ENCODE results near the gene GOLIM4. TPM values are rescaled to one million over a fixed set of nuclear protein-coding genes. Genes with fewer than 3 reads are reported as not detected.

The GOLIM4 gene
- total RNA-seq, 1 experiment from 2014 or later, result 17.5 TPM

DNA sequence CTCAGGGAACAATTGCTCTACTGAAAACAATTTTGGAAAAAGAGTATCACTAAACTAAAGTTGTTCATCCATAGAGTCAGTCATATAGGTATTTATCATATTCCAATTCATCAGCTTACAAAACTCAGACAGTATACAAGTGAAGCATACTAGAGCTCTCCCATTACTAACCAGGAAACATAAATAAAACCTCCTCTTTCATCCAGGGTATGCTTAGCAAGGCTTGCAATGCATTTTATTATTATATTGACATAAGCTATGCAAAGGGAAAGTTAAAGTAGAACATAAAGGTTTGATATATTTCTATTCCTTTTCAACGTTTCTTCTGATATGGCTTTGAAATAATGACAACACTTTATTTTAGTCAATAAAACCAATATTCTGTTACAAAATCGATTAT, 106.7 kb downstream of the GOLIM4 start:
- in situ Hi-C loops (cut with HindIII; ENCODE audit: low pct_unique_long_range_greater_than_20kb, low sequenced_read_pairs), result no loop called here
- no peak for DNase-seq (ENCODE audit: low read depth, low spot score)

GRCh38 chr3:167983583-167983982, 112.1 kb downstream of the GOLIM4 start:
- no peak for DNase-seq (ENCODE audit: low read depth, low spot score)
- in situ Hi-C loops (cut with HindIII; ENCODE audit: low pct_unique_long_range_greater_than_20kb, low sequenced_read_pairs), result no loop called here

GRCh38 chr3:167978486-167978885, 117.2 kb downstream of the GOLIM4 start:
- in situ Hi-C loops (cut with HindIII; ENCODE audit: low pct_unique_long_range_greater_than_20kb, low sequenced_read_pairs), result no loop called here
- DNase-seq (ENCODE audit: low read depth, low spot score), result no peak

DNA sequence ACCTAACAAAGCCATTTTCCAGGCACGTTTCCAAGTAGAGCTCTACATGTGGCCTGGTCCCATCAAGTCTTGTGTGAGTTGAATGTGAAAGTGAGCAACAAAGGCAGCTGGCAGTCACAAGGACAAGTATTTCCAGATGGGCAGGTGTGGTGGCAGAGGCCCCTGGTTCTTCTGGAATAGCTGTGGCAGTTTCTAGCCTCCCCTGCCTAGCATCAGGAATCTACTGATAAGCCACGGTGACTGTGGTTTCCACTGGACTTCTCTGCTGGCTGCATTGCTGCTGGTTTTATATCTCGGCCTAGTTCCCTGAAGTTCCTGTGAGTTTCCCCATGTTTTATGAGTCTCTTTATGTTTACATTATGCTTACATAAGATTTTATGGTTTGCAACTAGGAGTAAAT, 117.7 kb downstream of the GOLIM4 start:
- DNase-seq (ENCODE audit: low read depth, low spot score), result no peak
- in situ Hi-C loops (cut with HindIII; ENCODE audit: low pct_unique_long_range_greater_than_20kb, low sequenced_read_pairs), result no loop called here

- in situ Hi-C loops (cut with HindIII; ENCODE audit: low pct_unique_long_range_greater_than_20kb, low sequenced_read_pairs), result no loop called here
- DNase-seq (ENCODE audit: low read depth, low spot score), result no peak
Observed at GRCh38 chr3:167976516-167977361, 119.0 kb downstream of the GOLIM4 start.

DNA sequence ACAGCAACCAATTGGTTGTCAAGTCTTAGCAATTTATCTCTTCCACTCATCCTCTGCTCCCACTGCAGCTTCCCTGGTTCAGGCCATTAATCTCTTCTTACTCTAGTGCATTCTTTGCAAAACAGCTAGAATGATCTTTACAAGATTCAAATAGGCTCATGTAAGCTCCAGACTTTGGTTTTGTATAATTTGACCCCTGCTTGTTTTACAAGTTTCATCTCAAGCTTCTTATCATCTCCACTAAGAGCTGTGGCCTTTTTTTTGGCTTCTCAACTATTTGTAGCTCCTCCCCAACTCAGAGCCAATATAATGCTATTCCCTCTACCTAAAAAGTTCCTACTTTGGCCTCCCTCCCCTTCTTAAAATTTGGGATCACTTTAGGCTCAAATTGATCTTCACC, 121.8 kb downstream of the GOLIM4 start:
- in situ Hi-C loops (cut with HindIII; ENCODE audit: low pct_unique_long_range_greater_than_20kb, low sequenced_read_pairs), result no loop called here
- DNase-seq (ENCODE audit: low read depth, low spot score), result no peak

- DNase-seq (ENCODE audit: low read depth, low spot score), result no peak
- in situ Hi-C loops (cut with HindIII; ENCODE audit: low pct_unique_long_range_greater_than_20kb, low sequenced_read_pairs), result no loop called here
Observed at GRCh38 chr3:167973046-167973445, 122.7 kb downstream of the GOLIM4 start.

DNA sequence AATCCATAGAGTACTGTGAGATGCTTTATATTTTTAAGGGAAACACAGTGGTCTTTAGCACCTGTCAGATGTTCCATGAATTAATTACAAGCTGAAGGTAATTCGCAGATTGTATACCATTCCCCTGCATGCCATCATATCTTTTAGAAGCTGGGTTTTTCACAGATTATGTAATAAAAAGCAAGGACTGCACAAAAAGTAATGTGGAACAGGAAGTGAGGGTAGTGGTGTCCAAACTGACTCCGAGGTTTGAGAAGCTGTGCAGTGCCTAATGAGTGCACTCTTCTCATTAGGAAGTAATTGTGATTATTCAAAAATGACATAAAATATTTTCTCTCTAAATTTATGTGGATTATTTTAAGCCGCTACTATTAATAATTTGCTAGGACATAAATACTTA, 123.2 kb downstream of the GOLIM4 start:
- in situ Hi-C loops (cut with HindIII; ENCODE audit: low pct_unique_long_range_greater_than_20kb, low sequenced_read_pairs), result no loop called here
- no peak for DNase-seq (ENCODE audit: low read depth, low spot score)

GRCh38 chr3:167969548-167969947, 126.2 kb downstream of the GOLIM4 start:
- in situ Hi-C loops (cut with HindIII; ENCODE audit: low pct_unique_long_range_greater_than_20kb, low sequenced_read_pairs), result no loop called here
- no peak for DNase-seq (ENCODE audit: low read depth, low spot score)

DNA sequence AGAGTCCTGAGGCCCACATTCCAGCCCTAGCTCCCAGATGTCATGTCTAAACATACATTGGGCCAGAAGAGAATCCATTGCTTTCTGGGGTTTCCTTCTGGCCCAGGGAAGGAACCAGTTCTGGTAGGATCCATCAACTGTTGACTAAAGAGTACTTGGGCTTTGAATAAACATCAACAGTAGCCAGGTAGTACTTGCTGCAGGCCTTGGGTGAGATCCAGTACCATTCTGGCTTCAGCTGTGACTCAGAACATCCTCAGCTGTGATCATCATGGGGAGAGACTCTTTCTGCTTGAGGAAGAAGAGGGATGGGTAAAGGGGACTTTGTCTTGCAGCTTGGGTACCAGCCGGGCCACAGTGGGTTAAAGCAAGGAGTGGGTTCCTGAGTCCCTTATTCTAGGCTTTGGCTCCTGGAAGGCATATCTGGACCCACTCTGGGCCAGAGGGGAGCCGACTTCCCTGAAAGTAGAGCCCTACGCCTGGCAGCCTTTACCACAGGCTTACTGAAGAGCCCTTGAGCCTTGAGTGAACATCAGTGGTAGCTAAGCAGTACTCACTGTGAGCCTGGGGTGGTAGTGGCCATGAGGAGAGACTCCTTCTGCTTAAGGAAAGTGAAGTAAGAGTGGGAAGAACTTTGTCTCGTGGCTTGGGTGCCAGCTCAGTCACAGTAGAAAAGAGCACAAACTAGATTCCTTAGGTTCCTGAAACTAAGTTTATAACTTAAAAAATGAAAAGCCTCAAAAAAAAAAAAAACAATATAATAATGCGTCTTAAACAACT, 128.3 kb downstream of the GOLIM4 start:
- DNase-seq (ENCODE audit: low read depth, low spot score), result no peak
- in situ Hi-C loops (cut with HindIII; ENCODE audit: low pct_unique_long_range_greater_than_20kb, low sequenced_read_pairs), result no loop called here

All from SK-MEL-5 (cell line).